ENCODE measurements around the gene SYNJ1. TPM values are rescaled to one million over a fixed set of nuclear protein-coding genes. Genes with fewer than 3 reads are reported as not detected.

The SYNJ1 gene
- total and polyA plus RNA-seq, 12 donors = 5.0 to 19.4 (median 10.9) TPM

DNA sequence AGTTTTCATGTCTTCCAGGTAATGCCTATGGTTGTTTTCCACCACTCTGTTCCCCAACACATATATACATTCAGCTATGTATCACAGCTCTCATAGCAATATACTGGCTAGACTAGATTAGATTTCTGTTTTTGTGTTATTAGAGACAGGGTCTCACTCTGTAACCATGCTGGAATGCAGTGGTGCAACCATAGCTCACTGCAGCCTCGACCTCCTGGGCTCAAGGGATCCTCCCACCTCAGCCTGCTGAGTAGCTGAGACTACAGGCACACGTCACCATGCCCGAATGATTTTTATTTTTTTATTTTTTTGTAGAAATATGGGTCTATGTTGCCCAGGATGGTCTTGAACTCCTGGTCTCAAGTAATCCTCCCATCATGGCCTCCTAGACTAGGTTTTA lies 37.7 kb downstream of the SYNJ1 start:
- Histone ChIP-seq H3K27ac (no peak overlapping the region), H3K4me3 (no peak overlapping the region), H3K36me3 (replicated peaks in 1 of 2) (peaks cover 0 to 7% of the 10 kb centered on the region in 2 donors), H3K27me3 (no peaks in the 10 kb centered on the region), H3K9me3 (replicated peaks in 1 of 3) (no peaks in the 10 kb centered on the region), H3K4me1 (replicated peaks in 1 of 2) (no peaks in the 10 kb centered on the region)
- DNase-seq = no peak
- TF ChIP-seq, protein P1, sequence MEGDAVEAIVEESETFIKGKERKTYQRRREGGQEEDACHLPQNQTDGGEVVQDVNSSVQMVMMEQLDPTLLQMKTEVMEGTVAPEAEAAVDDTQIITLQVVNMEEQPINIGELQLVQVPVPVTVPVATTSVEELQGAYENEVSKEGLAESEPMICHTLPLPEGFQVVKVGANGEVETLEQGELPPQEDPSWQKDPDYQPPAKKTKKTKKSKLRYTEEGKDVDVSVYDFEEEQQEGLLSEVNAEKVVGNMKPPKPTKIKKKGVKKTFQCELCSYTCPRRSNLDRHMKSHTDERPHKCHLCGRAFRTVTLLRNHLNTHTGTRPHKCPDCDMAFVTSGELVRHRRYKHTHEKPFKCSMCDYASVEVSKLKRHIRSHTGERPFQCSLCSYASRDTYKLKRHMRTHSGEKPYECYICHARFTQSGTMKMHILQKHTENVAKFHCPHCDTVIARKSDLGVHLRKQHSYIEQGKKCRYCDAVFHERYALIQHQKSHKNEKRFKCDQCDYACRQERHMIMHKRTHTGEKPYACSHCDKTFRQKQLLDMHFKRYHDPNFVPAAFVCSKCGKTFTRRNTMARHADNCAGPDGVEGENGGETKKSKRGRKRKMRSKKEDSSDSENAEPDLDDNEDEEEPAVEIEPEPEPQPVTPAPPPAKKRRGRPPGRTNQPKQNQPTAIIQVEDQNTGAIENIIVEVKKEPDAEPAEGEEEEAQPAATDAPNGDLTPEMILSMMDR (IDR thresholded peaks at IDR 0.05) = no peak
- TF ChIP-seq POLR2A (IDR thresholded peaks at IDR 0.05) = no peak
- 31 to 66% (median 35%) methylated on average over 3 of the region's 3 CpGs for WGBS, 4 donors
- intact Hi-C loops (cut with DNase I) = no loop called here

DNA sequence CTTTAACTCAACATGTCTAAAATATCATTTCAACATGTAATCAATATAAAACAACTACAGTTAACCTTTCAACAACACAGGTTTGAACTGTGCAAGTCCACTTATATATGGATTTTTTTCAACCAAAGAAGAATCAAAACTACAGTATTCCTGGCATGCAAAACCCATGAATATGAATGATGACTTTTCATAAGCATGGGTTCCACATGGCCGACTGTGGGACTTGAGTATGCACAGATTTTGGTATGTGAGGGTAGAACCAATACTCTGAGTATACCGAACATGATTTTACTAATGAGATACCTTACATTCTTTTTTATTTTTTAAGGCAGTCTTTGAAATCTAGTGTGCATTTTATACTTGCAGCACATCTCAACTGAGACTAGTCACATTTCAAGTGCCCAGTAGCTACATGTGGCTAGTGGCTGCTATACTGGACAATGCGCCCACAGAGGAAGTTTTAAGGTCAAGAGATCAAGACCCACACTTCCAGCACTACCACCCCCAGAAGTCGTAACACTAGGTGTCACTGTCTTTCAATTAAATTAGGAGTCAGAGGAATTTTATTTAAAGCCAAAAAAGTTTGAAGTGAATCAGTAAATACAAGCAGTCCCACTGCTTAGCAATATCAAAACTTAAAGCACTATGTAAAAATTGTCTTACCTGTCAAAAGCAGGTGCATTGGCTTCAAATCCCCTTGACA lies 40.0 kb downstream of the SYNJ1 start:
- Histone ChIP-seq H3K9me3 (replicated peaks in 1 of 3) (no peaks in the 10 kb centered on the region), H3K27me3 (no peaks in the 10 kb centered on the region), H3K27ac (no peak overlapping the region), H3K4me3 (no peak overlapping the region), H3K4me1 (replicated peaks in 1 of 2) (peaks cover 0 to 5% of the 10 kb centered on the region in 2 donors), H3K36me3 (replicated peaks in 1 of 2) (peaks cover 0 to 7% of the 10 kb centered on the region in 2 donors)
- DNase-seq = no peak
- intact Hi-C loops (cut with DNase I) = no loop called here
- 82 to 84% (median 84%) methylated on average over 4 of the region's 4 CpGs for whole genome bisulfite sequencing, 4 donors
- no peak for TF ChIP-seq POLR2A (IDR thresholded peaks at IDR 0.05)
- TF ChIP-seq, protein P1 (IDR thresholded peaks at IDR 0.05) = no peak

DNA sequence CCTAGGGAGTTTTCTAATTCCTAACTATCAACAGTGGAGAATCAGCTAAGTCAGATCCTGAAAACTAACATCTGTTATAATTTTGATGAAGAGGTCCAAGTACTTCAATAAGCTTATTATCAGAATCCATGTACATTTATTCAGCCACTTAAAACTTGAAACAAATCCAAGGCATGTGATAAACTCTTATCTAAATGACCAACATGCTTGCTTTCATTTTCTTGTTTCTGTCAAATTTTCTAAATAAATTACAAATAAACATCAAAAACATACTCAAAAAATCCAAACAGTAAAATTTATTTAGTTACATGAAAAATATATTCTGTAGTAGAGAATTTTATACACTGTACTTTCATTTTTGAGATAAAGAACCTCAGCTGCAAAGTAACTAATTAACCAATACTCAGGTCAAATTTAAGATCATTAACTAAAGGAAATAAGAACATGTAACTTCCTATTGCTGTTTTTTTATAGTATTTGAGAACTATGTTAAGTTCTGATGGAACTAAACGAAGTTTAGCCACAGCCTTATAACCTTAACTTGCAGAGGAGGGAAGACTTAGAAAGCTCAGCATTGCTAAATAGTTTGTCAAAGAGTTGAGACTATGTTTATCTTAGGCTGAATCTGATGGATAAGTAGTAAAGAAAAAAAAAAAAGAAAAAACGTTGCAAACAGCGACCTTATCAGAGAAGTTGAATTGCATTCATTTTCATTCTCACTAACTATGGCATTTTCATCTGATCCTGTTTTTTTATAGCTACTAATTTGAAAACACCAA lies 44.9 kb downstream of the SYNJ1 start:
- H3K36me3 ChIP-seq (replicated peaks in 1 of 2) = peaks cover 0 to 4% of the 10 kb centered on the region in 2 donors
- no peak for DNase-seq
- no peak overlapping the region for H3K4me3 ChIP-seq
- intact Hi-C loops (cut with DNase I) = no loop called here
- H3K4me1 ChIP-seq (replicated peaks in 1 of 2) = peaks cover 0 to 9% of the 10 kb centered on the region in 2 donors
- no peak overlapping the region for H3K27ac ChIP-seq
- H3K27me3 ChIP-seq = no peaks in the 10 kb centered on the region
- TF ChIP-seq POLR2A (IDR thresholded peaks at IDR 0.05) = no peak
- TF ChIP-seq, protein P1 (IDR thresholded peaks at IDR 0.05) = no peak
- WGBS, 4 donors = 19 to 31% (median 25%) methylated on average over 3 of the region's 3 CpGs
- no peaks in the 10 kb centered on the region for H3K9me3 ChIP-seq (replicated peaks in 1 of 3)

DNA sequence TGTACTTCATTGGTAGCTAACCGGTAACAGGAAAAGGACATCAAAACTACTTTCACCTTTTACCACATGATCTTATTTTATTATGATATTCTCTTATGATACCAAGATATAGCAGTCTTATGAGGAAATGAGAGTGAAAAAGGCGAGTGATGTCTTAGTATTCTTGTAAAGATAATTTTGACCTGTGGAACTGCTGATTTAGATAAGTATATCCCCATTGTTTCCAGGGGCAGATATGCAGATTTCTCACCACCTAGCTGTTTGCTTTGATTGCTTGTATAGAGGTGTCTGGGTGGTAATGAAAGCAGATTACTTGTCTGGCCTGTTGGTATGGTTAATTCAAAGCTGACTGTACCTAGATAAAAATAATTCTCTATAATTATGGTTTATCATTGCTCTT lies 53.1 kb downstream of the SYNJ1 start:
- Histone ChIP-seq H3K36me3 (replicated peaks in 1 of 2) (peaks cover 0 to 7% of the 10 kb centered on the region in 2 donors), H3K27ac (no peak overlapping the region), H3K4me1 (replicated peaks in 1 of 2) (no peaks in the 10 kb centered on the region), H3K27me3 (no peaks in the 10 kb centered on the region), H3K4me3 (no peak overlapping the region), H3K9me3 (replicated peaks in 1 of 3) (no peaks in the 10 kb centered on the region)
- DNase-seq = no peak
- TF ChIP-seq POLR2A (IDR thresholded peaks at IDR 0.05) = no peak
- TF ChIP-seq, protein P1 (IDR thresholded peaks at IDR 0.05) = no peak
- WGBS, 4 donors = 92 to 95% (median 93%) methylated on average over 2 of the region's 2 CpGs
- intact Hi-C loops (cut with DNase I) = no loop called here
